GM18873 (cell line): Measurements from ENCODE around the gene RABGGTA.

Experiments used
- ATAC-seq: cut with Tn5 transposase; IDR thresholded peaks from one replicate; pipeline ENCODE4 v1.9.1; 2021; ENCODE audit warnings: mild to moderate bottlenecking, moderate library complexity, moderate number of reproducible peaks; ENCODE audit not compliant: unreplicated experiment, low FRiP score

The RABGGTA gene

GRCh38 chr14:24304019-24304387 lies 32.6 kb upstream of the RABGGTA start:
- no peak for ATAC-seq

- ATAC-seq: no peak
Measured at GRCh38 chr14:24300326-24300980, 29.1 kb upstream of the RABGGTA start.

- peak; percentile 63 for ATAC-seq
Measured at GRCh38 chr14:24299255-24300191, 28.1 kb upstream of the RABGGTA start, which contains the start of the genes DHRS1 and NOP9. Gene DHRS1 (minus strand): TSS chr14:24299780. CDS start chr14:24299106, 674 bp downstream. Gene NOP9 (plus strand): TSS chr14:24299850. CDS start chr14:24299955, 105 bp downstream.

GRCh38 chr14:24298892-24299254 lies 27.5 kb upstream of the RABGGTA start:
- no peak for ATAC-seq

GRCh38 chr14:24297190-24297964 lies 26.0 kb upstream of the RABGGTA start:
- ATAC-seq: peak; percentile 11

- ATAC-seq: peak; percentile 39
Measured at GRCh38 chr14:24296341-24297157, 25.2 kb upstream of the RABGGTA start.

GRCh38 chr14:24293525-24293924 lies 22.1 kb upstream of the RABGGTA start:
- ATAC-seq: no peak

- no peak for ATAC-seq
Measured at GRCh38 chr14:24292118-24292807, 20.9 kb upstream of the RABGGTA start.

GRCh38 chr14:24291446-24292117 lies 20.2 kb upstream of the RABGGTA start:
- no peak for ATAC-seq

GRCh38 chr14:24290746-24291145 lies 19.3 kb upstream of the RABGGTA start:
- ATAC-seq: no peak

- peak; percentile 54 for ATAC-seq
Measured at GRCh38 chr14:24289649-24290280, 18.4 kb upstream of the RABGGTA start.

- ATAC-seq: no peak
Measured at GRCh38 chr14:24286996-24287395, 15.6 kb upstream of the RABGGTA start.

GRCh38 chr14:24285351-24285750 lies 14.0 kb upstream of the RABGGTA start:
- ATAC-seq: no peak

GRCh38 chr14:24284501-24285035 lies 13.2 kb upstream of the RABGGTA start:
- no peak for ATAC-seq

- ATAC-seq: no peak
Measured at GRCh38 chr14:24283796-24284460, 12.5 kb upstream of the RABGGTA start.

GRCh38 chr14:24282736-24283135 lies 11.3 kb upstream of the RABGGTA start:
- ATAC-seq: no peak

GRCh38 chr14:24281636-24282035 lies 10.2 kb upstream of the RABGGTA start:
- no peak for ATAC-seq
